Mesendoderm (in vitro differentiated cells): ENCODE results near the gene KCNJ12.

Source experiments
- DNase-seq: peaks from one replicate; pipeline ENCODE4 v3.0.0; 2013
- H2AK5ac ChIP-seq: 2 replicates; pipeline ENCODE4 v1.6.1; 2013; ENCODE audit warnings: low read length, inconsistent platforms
- H2BK120ac ChIP-seq: 2 replicates; pipeline ENCODE4 v1.6.1; 2013; ENCODE audit warnings: low read depth, mild to moderate bottlenecking, low read length, moderate library complexity, mixed read lengths
- H2BK15ac ChIP-seq: replicated peaks from 2 replicates; pipeline ENCODE4 v1.6.1; 2013; ENCODE audit warnings: low read depth, mild to moderate bottlenecking, moderate library complexity
- H2BK5ac ChIP-seq: 2 replicates; pipeline ENCODE4 v1.6.1; 2013; ENCODE audit warnings: low read length, inconsistent platforms
- H3K18ac ChIP-seq: 2 replicates; pipeline ENCODE4 v1.6.1; 2013; ENCODE audit warnings: mild to moderate bottlenecking, low read length, mixed read lengths
- H3K23ac ChIP-seq: one replicate; pipeline ENCODE4 v1.6.1; 2013; ENCODE audit warnings: low read length
- H3K27ac ChIP-seq: 2 replicates; pipeline ENCODE4 v1.5.1; 2013; ENCODE audit warnings: low read depth, mild to moderate bottlenecking, inconsistent platforms, low read length, moderate library complexity
- H3K27me3 ChIP-seq: 2 replicates; pipeline ENCODE4 v1.6.1; 2013; ENCODE audit warnings: low read length, control low read depth, mild to moderate bottlenecking, inconsistent platforms; ENCODE audit not compliant: insufficient read depth, poor library complexity
- H3K36me3 ChIP-seq: 2 replicates; pipeline ENCODE4 v1.6.1; 2013; ENCODE audit warnings: low read length, inconsistent platforms; ENCODE audit not compliant: control insufficient read depth, insufficient read depth
- H3K4ac ChIP-seq: one replicate; pipeline ENCODE4 v1.6.1; 2013; ENCODE audit warnings: low read depth, mild to moderate bottlenecking, low read length, moderate library complexity
- H3K4me1 ChIP-seq: 2 replicates; pipeline ENCODE4 v1.6.1; 2013; ENCODE audit warnings: low read depth, low read length, inconsistent platforms; ENCODE audit not compliant: control insufficient read depth
- H3K4me2 ChIP-seq: 2 replicates; pipeline ENCODE4 v1.6.1; 2013; ENCODE audit warnings: low read length
- H3K4me3 ChIP-seq: 2 replicates; pipeline ENCODE4 v1.5.1; 2013; ENCODE audit warnings: mild to moderate bottlenecking, low read length
- H3K56ac ChIP-seq: one replicate; pipeline ENCODE4 v1.6.1; 2013; ENCODE audit warnings: low read length
- H3K79me1 ChIP-seq: 2 replicates; pipeline ENCODE4 v1.6.1; 2013; ENCODE audit warnings: low read length, inconsistent platforms
- H3K79me2 ChIP-seq: 2 replicates; pipeline ENCODE4 v1.6.1; 2013; ENCODE audit warnings: mild to moderate bottlenecking, low read length; ENCODE audit not compliant: control insufficient read depth, insufficient read depth
- H3K9ac ChIP-seq: 2 replicates; pipeline ENCODE4 v1.6.1; 2013; ENCODE audit warnings: low read length, inconsistent platforms
- H4K5ac ChIP-seq: one replicate; pipeline ENCODE4 v1.6.1; 2013; ENCODE audit warnings: low read length
- H4K8ac ChIP-seq: one replicate; pipeline ENCODE4 v1.6.1; 2013; ENCODE audit warnings: low read depth, mild to moderate bottlenecking, control low read depth, low read length, moderate library complexity
- WGBS: extraction: QIAGEN DNeasy Blood & Tissue Kit; methylation state at CpG from one replicate; pipeline ENCODE4 v1.1.7; 2013; ENCODE audit warnings: low lambda C conversion rate, missing lambda C conversion rate; ENCODE audit not compliant: insufficient coverage; ENCODE audit errors: extremely low coverage; 5-methylcytosine and 5-hydroxymethylcytosine counted together

Gene KCNJ12

GRCh38 chr17:21388066-21388465 lies 11.9 kb downstream of the KCNJ12 start:
- no CpG with 5 or more reads among the region's 12 CpGs for WGBS
- Histone ChIP-seq H3K79me2 (no peaks in the 10 kb centered on the region), H2BK5ac (no peak overlapping the region), H2BK15ac (no peak overlapping the region), H3K27me3 (no peaks in the 10 kb centered on the region), H3K36me3 (no peaks in the 10 kb centered on the region), H2AK5ac (no peak overlapping the region), H3K18ac (no peak overlapping the region), H3K4me3 (no peak overlapping the region), H3K4me1 (no peaks in the 10 kb centered on the region), H3K79me1 (no peaks in the 10 kb centered on the region), H4K8ac (no peak overlapping the region), H3K4me2 (no peak overlapping the region), H3K9ac (no peak overlapping the region), H3K4ac (no peak overlapping the region), H3K23ac (no peak overlapping the region), H3K27ac (no peak overlapping the region), H3K56ac (no peak overlapping the region), H2BK120ac (no peak overlapping the region), H4K5ac (no peak overlapping the region)
- DNase-seq, result no peak

- Histone ChIP-seq H3K4ac (no peak overlapping the region), H3K36me3 (no peaks in the 10 kb centered on the region), H2AK5ac (no peak overlapping the region), H3K4me3 (no peak overlapping the region), H4K8ac (no peak overlapping the region), H4K5ac (no peak overlapping the region), H3K9ac (no peak overlapping the region), H3K79me1 (no peaks in the 10 kb centered on the region), H2BK5ac (no peak overlapping the region), H2BK15ac (no peak overlapping the region), H3K23ac (no peak overlapping the region), H3K56ac (no peak overlapping the region), H3K27ac (no peak overlapping the region), H3K18ac (no peak overlapping the region), H2BK120ac (no peak overlapping the region), H3K27me3 (no peaks in the 10 kb centered on the region), H3K4me1 (no peaks in the 10 kb centered on the region), H3K79me2 (no peaks in the 10 kb centered on the region), H3K4me2 (no peak overlapping the region)
- DNase-seq, result no peak
- no CpG with 5 or more reads among the region's 6 CpGs for WGBS
Observed at GRCh38 chr17:21388944-21389343, 12.8 kb downstream of the KCNJ12 start.

GRCh38 chr17:21389394-21389793 lies 13.2 kb downstream of the KCNJ12 start:
- Histone ChIP-seq H2BK5ac (no peak overlapping the region), H4K5ac (no peak overlapping the region), H3K23ac (no peak overlapping the region), H3K4me3 (no peak overlapping the region), H3K4ac (no peak overlapping the region), H3K27me3 (no peaks in the 10 kb centered on the region), H2AK5ac (no peak overlapping the region), H3K4me1 (no peaks in the 10 kb centered on the region), H2BK15ac (no peak overlapping the region), H3K79me1 (no peaks in the 10 kb centered on the region), H4K8ac (no peak overlapping the region), H2BK120ac (no peak overlapping the region), H3K9ac (no peak overlapping the region), H3K56ac (no peak overlapping the region), H3K79me2 (no peaks in the 10 kb centered on the region), H3K27ac (no peak overlapping the region), H3K4me2 (no peak overlapping the region), H3K18ac (no peak overlapping the region), H3K36me3 (no peaks in the 10 kb centered on the region)
- no CpG with 5 or more reads among the region's 7 CpGs for WGBS
- no peak for DNase-seq

DNA sequence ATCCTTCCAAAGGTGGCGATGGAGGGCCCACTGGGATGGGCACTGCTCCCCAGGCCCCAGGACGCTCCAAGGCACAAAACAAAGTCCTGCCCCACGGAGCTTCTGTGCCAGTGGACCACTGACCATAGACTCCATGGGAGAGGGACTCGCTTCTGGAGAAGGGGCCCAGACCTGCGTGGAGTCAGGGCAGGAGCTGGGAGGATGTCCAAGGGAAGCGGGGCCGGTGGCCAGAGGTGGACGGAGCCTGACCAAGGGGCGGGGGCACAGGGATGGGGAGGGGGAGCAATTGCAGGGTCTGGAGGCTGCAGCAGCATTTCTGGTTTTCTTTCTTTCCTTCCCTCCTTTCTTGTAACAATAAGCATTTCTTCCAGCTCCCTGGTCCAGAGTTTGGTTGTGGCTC lies 14.1 kb downstream of the KCNJ12 start:
- H3K4me3 ChIP-seq, result no peak overlapping the region
- H3K79me2 ChIP-seq, result no peaks in the 10 kb centered on the region
- no peak for DNase-seq
- no peak overlapping the region for H2AK5ac ChIP-seq
- no peak overlapping the region for H4K8ac ChIP-seq
- no peaks in the 10 kb centered on the region for H3K36me3 ChIP-seq
- H3K23ac ChIP-seq, result no peak overlapping the region
- H3K4me2 ChIP-seq, result no peak overlapping the region
- no CpG with 5 or more reads among the region's 9 CpGs for WGBS
- no peak overlapping the region for H3K18ac ChIP-seq
- no peaks in the 10 kb centered on the region for H3K27me3 ChIP-seq
- H2BK120ac ChIP-seq, result no peak overlapping the region
- H2BK5ac ChIP-seq, result no peak overlapping the region
- H3K79me1 ChIP-seq, result no peaks in the 10 kb centered on the region
- no peaks in the 10 kb centered on the region for H3K4me1 ChIP-seq
- H4K5ac ChIP-seq, result no peak overlapping the region
- H2BK15ac ChIP-seq, result no peak overlapping the region
- no peak overlapping the region for H3K9ac ChIP-seq
- H3K56ac ChIP-seq, result no peak overlapping the region
- H3K27ac ChIP-seq, result no peak overlapping the region
- no peak overlapping the region for H3K4ac ChIP-seq

DNA sequence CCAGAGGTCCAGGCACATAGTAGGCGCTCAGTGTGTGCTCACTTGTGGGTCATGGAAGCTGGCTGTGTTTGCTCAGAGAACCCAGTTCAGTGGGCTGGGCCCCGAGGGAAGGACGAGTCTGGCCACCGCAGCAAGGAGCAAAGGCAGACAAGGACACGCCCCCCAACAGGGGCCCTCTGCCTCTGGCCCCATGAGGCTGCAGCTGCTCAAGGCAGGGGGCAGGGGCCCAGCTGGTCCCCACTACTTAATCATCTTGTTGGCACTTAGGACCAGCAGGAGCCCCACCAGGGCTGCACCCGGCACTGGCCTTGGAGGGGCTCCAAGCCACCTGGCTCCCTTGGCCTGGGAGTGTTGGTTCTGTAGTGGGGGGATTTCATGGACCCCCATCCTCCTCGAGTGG lies 16.1 kb downstream of the KCNJ12 start:
- H3K79me1 ChIP-seq, result no peaks in the 10 kb centered on the region
- H3K56ac ChIP-seq, result no peak overlapping the region
- no peaks in the 10 kb centered on the region for H3K4me1 ChIP-seq
- no peak overlapping the region for H3K4me3 ChIP-seq
- H2AK5ac ChIP-seq, result no peak overlapping the region
- no peak for DNase-seq
- no peak overlapping the region for H3K27ac ChIP-seq
- H3K79me2 ChIP-seq, result no peaks in the 10 kb centered on the region
- H2BK15ac ChIP-seq, result no peak overlapping the region
- no peak overlapping the region for H3K4ac ChIP-seq
- H4K5ac ChIP-seq, result no peak overlapping the region
- H3K9ac ChIP-seq, result no peak overlapping the region
- H3K27me3 ChIP-seq, result no peaks in the 10 kb centered on the region
- WGBS, result no CpG with 5 or more reads among the region's 7 CpGs
- H3K23ac ChIP-seq, result no peak overlapping the region
- no peak overlapping the region for H4K8ac ChIP-seq
- no peak overlapping the region for H3K4me2 ChIP-seq
- no peaks in the 10 kb centered on the region for H3K36me3 ChIP-seq
- no peak overlapping the region for H3K18ac ChIP-seq
- H2BK120ac ChIP-seq, result no peak overlapping the region
- no peak overlapping the region for H2BK5ac ChIP-seq

DNA sequence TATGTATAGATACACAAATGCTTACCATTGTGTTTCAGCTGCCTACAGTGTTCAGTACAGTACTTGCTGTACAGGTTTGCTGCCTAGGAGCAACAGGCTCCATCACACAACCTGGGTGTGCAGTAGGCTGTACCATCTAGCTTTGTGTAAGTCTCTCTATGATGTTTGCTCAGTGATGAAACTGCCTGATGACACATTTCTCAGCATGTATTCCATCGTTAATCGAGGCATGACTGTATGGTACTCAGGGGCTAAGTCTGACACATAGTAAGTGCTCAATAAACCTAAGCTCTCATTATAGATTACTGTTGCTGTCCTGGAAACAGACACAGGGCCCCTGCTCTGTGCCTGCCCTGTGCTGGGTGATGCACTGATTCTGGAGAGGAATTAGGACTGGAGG lies 18.1 kb downstream of the KCNJ12 start:
- H3K23ac ChIP-seq, result no peak overlapping the region
- no peaks in the 10 kb centered on the region for H3K79me2 ChIP-seq
- no peak overlapping the region for H3K9ac ChIP-seq
- H4K5ac ChIP-seq, result no peak overlapping the region
- H3K4me3 ChIP-seq, result no peak overlapping the region
- no peak for DNase-seq
- no peaks in the 10 kb centered on the region for H3K4me1 ChIP-seq
- H3K27me3 ChIP-seq, result no peaks in the 10 kb centered on the region
- no peak overlapping the region for H3K4ac ChIP-seq
- H3K36me3 ChIP-seq, result no peaks in the 10 kb centered on the region
- no peak overlapping the region for H2AK5ac ChIP-seq
- no peak overlapping the region for H3K4me2 ChIP-seq
- H3K79me1 ChIP-seq, result no peaks in the 10 kb centered on the region
- H3K27ac ChIP-seq, result no peak overlapping the region
- no peak overlapping the region for H2BK15ac ChIP-seq
- no peak overlapping the region for H3K18ac ChIP-seq
- no peak overlapping the region for H4K8ac ChIP-seq
- WGBS, result no CpG with 5 or more reads among the region's 2 CpGs
- H3K56ac ChIP-seq, result no peak overlapping the region
- no peak overlapping the region for H2BK5ac ChIP-seq
- H2BK120ac ChIP-seq, result no peak overlapping the region
